ENCODE results near the gene TASP1.

Gene TASP1

DNA sequence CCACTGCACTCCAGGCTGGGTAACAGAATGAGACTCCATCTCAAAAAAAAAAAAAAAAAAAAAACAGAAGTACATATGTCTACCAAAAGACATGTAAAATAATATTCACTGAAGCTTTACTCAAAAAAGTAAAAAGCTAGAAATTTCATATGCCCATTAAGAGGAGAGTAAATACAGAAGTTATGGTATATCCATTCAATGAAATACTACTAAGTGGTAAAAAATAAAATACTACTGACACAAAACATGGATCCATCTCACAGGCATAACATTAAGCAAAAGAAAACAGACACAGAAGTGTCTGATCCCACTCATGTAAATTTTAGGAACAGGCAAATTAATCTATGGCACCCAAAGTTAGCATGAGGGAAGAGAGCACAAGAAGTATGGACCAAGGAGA lies 52.6 kb downstream of the TASP1 start:
- H3K9me3 ChIP-seq (ENCODE audit: insufficient read depth, low read length): no peaks in the 10 kb centered on the region; the same call in 1 of the 2 replicates
- no peaks in the 10 kb centered on the region for H4K20me1 ChIP-seq (ENCODE audit: low read depth, low read length)
- H3K9ac ChIP-seq (ENCODE audit: low read length): no peak overlapping the region
- H3K27me3 ChIP-seq (ENCODE audit: low read length): no peaks in the 10 kb centered on the region
- no peak overlapping the region for H3K27ac ChIP-seq (ENCODE audit: low read depth, low read length)
- H3K9me2 ChIP-seq (replicated peaks; ENCODE audit: insufficient read depth, low read length): no peaks in the 10 kb centered on the region
- no peaks in the 10 kb centered on the region for H3F3A ChIP-seq (ENCODE audit: insufficient read depth)
- TF ChIP-seq, protein P1, sequence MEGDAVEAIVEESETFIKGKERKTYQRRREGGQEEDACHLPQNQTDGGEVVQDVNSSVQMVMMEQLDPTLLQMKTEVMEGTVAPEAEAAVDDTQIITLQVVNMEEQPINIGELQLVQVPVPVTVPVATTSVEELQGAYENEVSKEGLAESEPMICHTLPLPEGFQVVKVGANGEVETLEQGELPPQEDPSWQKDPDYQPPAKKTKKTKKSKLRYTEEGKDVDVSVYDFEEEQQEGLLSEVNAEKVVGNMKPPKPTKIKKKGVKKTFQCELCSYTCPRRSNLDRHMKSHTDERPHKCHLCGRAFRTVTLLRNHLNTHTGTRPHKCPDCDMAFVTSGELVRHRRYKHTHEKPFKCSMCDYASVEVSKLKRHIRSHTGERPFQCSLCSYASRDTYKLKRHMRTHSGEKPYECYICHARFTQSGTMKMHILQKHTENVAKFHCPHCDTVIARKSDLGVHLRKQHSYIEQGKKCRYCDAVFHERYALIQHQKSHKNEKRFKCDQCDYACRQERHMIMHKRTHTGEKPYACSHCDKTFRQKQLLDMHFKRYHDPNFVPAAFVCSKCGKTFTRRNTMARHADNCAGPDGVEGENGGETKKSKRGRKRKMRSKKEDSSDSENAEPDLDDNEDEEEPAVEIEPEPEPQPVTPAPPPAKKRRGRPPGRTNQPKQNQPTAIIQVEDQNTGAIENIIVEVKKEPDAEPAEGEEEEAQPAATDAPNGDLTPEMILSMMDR (IDR thresholded peaks at IDR 0.05; ENCODE audit: insufficient read depth, low read length, poor library complexity, severe bottlenecking): no peak
- no peak for TF ChIP-seq EZH2phosphoT487 (conservative IDR thresholded peaks at IDR 0.05; ENCODE audit: low read length)
- H3K4me2 ChIP-seq (ENCODE audit: low read depth, low read length, poor library complexity, severe bottlenecking): no peak overlapping the region
- H2AFZ ChIP-seq (ENCODE audit: low read depth, low read length, severe bottlenecking): no peak overlapping the region
- no peak overlapping the region for H3K4me3 ChIP-seq (ENCODE audit: insufficient read depth, low read length, poor library complexity, severe bottlenecking)
- no peaks in the 10 kb centered on the region for H3K79me2 ChIP-seq (ENCODE audit: insufficient read depth, low read length)
- H3K36me3 ChIP-seq (ENCODE audit: low read length): peaks cover 12% of the 10 kb centered on the region; the same call in 1 of the 2 replicates

DNA sequence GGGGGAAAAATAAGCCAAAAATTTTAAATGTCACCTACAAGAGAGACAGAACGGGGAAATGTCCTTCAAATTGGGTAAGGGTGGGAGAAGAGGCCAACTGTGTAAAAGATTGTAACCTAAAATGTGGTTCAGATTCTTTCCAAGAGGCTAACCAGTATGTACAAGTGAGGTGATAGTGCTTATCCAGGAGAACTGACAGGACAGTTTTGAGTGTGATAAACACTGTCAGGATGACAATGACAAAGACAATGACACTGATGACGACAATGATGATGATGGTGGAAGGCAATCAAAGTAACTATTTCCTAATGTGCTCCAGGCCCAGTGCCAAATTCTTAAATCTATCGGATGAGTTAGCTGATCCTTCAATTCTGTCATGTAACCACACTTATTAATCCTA lies 57.3 kb downstream of the TASP1 start:
- Histone ChIP-seq H3K4me2 (ENCODE audit: low read depth, low read length, poor library complexity, severe bottlenecking) (no peak overlapping the region), H2AFZ (ENCODE audit: low read depth, low read length, severe bottlenecking) (no peak overlapping the region), H3K27ac (ENCODE audit: low read depth, low read length) (no peak overlapping the region), H3K36me3 (ENCODE audit: low read length) (0 out of 2 replicates have a peak, but pooled peaks cover 9% of the 10 kb centered on the region), H3K27me3 (ENCODE audit: low read length) (no peaks in the 10 kb centered on the region), H3K79me2 (ENCODE audit: insufficient read depth, low read length) (no peaks in the 10 kb centered on the region), H3F3A (ENCODE audit: insufficient read depth) (no peaks in the 10 kb centered on the region), H3K9me3 (ENCODE audit: insufficient read depth, low read length) (no peaks in the 10 kb centered on the region; the same call in 1 of the 2 replicates), H3K9me2 (replicated peaks; ENCODE audit: insufficient read depth, low read length) (no peaks in the 10 kb centered on the region), H4K20me1 (ENCODE audit: low read depth, low read length) (no peaks in the 10 kb centered on the region), H3K9ac (ENCODE audit: low read length) (no peak overlapping the region), H3K4me3 (ENCODE audit: insufficient read depth, low read length, poor library complexity, severe bottlenecking) (no peak overlapping the region)
- TF ChIP-seq EZH2phosphoT487 (conservative IDR thresholded peaks at IDR 0.05; ENCODE audit: low read length): no peak
- TF ChIP-seq, protein P1 (IDR thresholded peaks at IDR 0.05; ENCODE audit: insufficient read depth, low read length, poor library complexity, severe bottlenecking): no peak

DNA sequence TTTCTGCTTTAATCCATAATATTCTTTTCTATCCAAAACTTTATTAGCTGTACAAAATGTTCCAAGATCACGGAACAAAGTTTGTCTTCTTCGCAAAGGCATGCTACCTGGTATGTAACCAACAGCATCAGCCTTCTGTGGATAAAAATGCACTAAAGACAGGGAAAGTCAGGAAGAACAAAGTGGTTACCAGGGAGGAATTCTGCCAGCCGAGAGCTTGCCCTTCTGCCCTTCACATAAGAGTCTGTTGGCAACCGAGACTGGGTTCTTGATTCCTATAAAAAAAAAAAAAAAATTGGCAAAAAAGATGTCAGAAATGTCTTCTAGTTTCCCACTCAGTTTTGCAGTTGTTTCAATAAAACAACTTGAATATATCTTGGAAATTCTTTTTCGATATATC lies 58.0 kb downstream of the TASP1 start:
- H3K9me2 ChIP-seq (replicated peaks; ENCODE audit: insufficient read depth, low read length): no peaks in the 10 kb centered on the region
- no peaks in the 10 kb centered on the region for H3K27me3 ChIP-seq (ENCODE audit: low read length)
- H3K4me3 ChIP-seq (ENCODE audit: insufficient read depth, low read length, poor library complexity, severe bottlenecking): no peak overlapping the region
- TF ChIP-seq, protein P1 (IDR thresholded peaks at IDR 0.05; ENCODE audit: insufficient read depth, low read length, poor library complexity, severe bottlenecking): no peak
- TF ChIP-seq EZH2phosphoT487 (conservative IDR thresholded peaks at IDR 0.05; ENCODE audit: low read length): no peak
- H2AFZ ChIP-seq (ENCODE audit: low read depth, low read length, severe bottlenecking): no peak overlapping the region
- 0 out of 2 replicates have a peak, but pooled peaks cover 5% of the 10 kb centered on the region for H3K36me3 ChIP-seq (ENCODE audit: low read length)
- no peaks in the 10 kb centered on the region for H4K20me1 ChIP-seq (ENCODE audit: low read depth, low read length)
- no peak overlapping the region for H3K27ac ChIP-seq (ENCODE audit: low read depth, low read length)
- no peaks in the 10 kb centered on the region for H3K9me3 ChIP-seq (ENCODE audit: insufficient read depth, low read length)
- H3K9ac ChIP-seq (ENCODE audit: low read length): no peak overlapping the region
- no peaks in the 10 kb centered on the region for H3K79me2 ChIP-seq (ENCODE audit: insufficient read depth, low read length)
- no peaks in the 10 kb centered on the region for H3F3A ChIP-seq (ENCODE audit: insufficient read depth)
- no peak overlapping the region for H3K4me2 ChIP-seq (ENCODE audit: low read depth, low read length, poor library complexity, severe bottlenecking)
